GM12878 (cell line): ENCODE data around the gene UBAC2. TPM values are rescaled to one million over a fixed set of nuclear protein-coding genes. Genes with fewer than 3 reads are reported as not detected.

Experiments used
- ATF2 ChIP-seq: IDR thresholded peaks from 2 replicates; pipeline ENCODE4 v1.6.1; 2012; ENCODE audit warnings: low read length, inconsistent platforms
- BMI1 ChIP-seq: fragments of 450-650 bp; IDR thresholded peaks from 2 replicates; pipeline ENCODE4 v1.6.1; 2016; ENCODE audit warnings: mild to moderate bottlenecking, moderate library complexity, borderline replicate concordance
- CBFB ChIP-seq: IDR thresholded peaks from 2 replicates; pipeline ENCODE4 v1.6.1; 2016; ENCODE audit warnings: antibody characterized with exemption, low read depth
- CBX5 ChIP-seq: sonication (generic); IDR thresholded peaks from 2 replicates; pipeline ENCODE4 v1.6.1; 2016; ENCODE audit warnings: low read depth, moderate library complexity, mild to moderate bottlenecking, inconsistent platforms
- CHD1 ChIP-seq: IDR thresholded peaks from 2 replicates; pipeline ENCODE4 v1.6.1; 2012; ENCODE audit warnings: low read depth, low read length, improper control_type of control experiment
- EED ChIP-seq: sonication (generic); IDR thresholded peaks from 2 replicates; pipeline ENCODE4 v1.6.1; 2016; ENCODE audit warnings: antibody characterized with exemption, low read depth
- IRF3 ChIP-seq: fragments of 450-650 bp; IDR thresholded peaks from 2 replicates; pipeline ENCODE4 v1.6.1; 2014; ENCODE audit warnings: mild to moderate bottlenecking
- JUNB ChIP-seq: IDR thresholded peaks from 2 replicates; pipeline ENCODE4 v1.6.1; 2016; ENCODE audit warnings: antibody characterized with exemption, mild to moderate bottlenecking
- MEF2A ChIP-seq: IDR thresholded peaks from 2 replicates; pipeline ENCODE4 v1.6.1; 2011; ENCODE audit warnings: low read depth, mild to moderate bottlenecking, low read length, moderate library complexity; ENCODE audit not compliant: insufficient read depth
- NFIC ChIP-seq: IDR thresholded peaks from 2 replicates; pipeline ENCODE4 v1.6.1; 2012; ENCODE audit warnings: low read depth, mild to moderate bottlenecking, inconsistent platforms, low read length, moderate library complexity
- PAX5 ChIP-seq: IDR thresholded peaks from 2 replicates; pipeline ENCODE4 v1.6.1; 2011; ENCODE audit warnings: low read depth, low read length, borderline replicate concordance
- PKNOX1 ChIP-seq: fragments of 450-650 bp; IDR thresholded peaks from 2 replicates; pipeline ENCODE4 v1.6.1; 2016; ENCODE audit warnings: mild to moderate bottlenecking
- RUNX3 ChIP-seq: IDR thresholded peaks from 2 replicates; pipeline ENCODE4 v1.6.1; 2012; ENCODE audit warnings: low read length, inconsistent platforms
- SUPT20H ChIP-seq: IDR thresholded peaks from 2 replicates; pipeline ENCODE4 v1.6.1; 2011; ENCODE audit warnings: low read depth, mild to moderate bottlenecking, low read length, moderate library complexity, borderline replicate concordance; ENCODE audit not compliant: control insufficient read depth
- TAF1 ChIP-seq: IDR thresholded peaks from 2 replicates; pipeline ENCODE4 v1.6.1; 2011; ENCODE audit warnings: mild to moderate bottlenecking, low read depth, low read length, borderline replicate concordance
- TARDBP ChIP-seq: IDR thresholded peaks from 2 replicates; pipeline ENCODE4 v1.6.1; 2016; ENCODE audit warnings: borderline replicate concordance
- ZBED1 ChIP-seq: IDR thresholded peaks from 2 replicates; pipeline ENCODE4 v1.6.1; 2016; ENCODE audit warnings: borderline replicate concordance
- ZNF24 ChIP-seq: fragments of 450-650 bp; IDR thresholded peaks from 2 replicates; pipeline ENCODE4 v1.6.1; 2017; ENCODE audit warnings: antibody characterized with exemption, mild to moderate bottlenecking
- ZNF592 ChIP-seq: fragments of 450-650 bp; IDR thresholded peaks from 2 replicates; pipeline ENCODE4 v1.6.1; 2017; ENCODE audit warnings: mild to moderate bottlenecking, moderate library complexity
- polyA plus RNA-seq, 11 experiments: library from polyadenylated mRNA; depleted of rRNA in 4 of 11; unstranded in 6 of 11; stranded (reverse) in 5 of 11; fragments of >200 nt; fragmentation: Nextera tagmentation in 4 of 11; fragmentation: Illumina TruSeq in 1 of 11; extraction: Ambion mirVana in 4 of 11; extraction: Trizol in 1 of 11; gene quantifications; 1 replicate in 1 of 11; 2 replicates in 10 of 11; pipeline versions ENCODE4 v1.2.1 to v1.2.3, GENCODE V29; 2011 to 2016; ENCODE audit warnings: inconsistent platforms in 2 of 11, missing spikeins in 2 of 11, low read depth in 1 of 11
- total RNA-seq, 4 experiments: library from RNA; depleted of rRNA in 3 of 4; stranded (reverse); fragments of >200 nt in 3 of 4; fragmentation: Illumina TruSeq in 1 of 4; extraction: Trizol in 1 of 4; gene quantifications; 2 replicates each; pipeline versions ENCODE4 v1.2.1 to v1.2.3, GENCODE V29; 2013 to 2021

UBAC2 gene
- total and polyA plus RNA-seq, 10 of the 15 experiments (the other 5 are each of a cell fraction or from before 2014, with no cell fraction given), result 3.0 to 54.6 (median 17.4) TPM

- TF ChIP-seq CHD1 (0 out of 2 replicates have a peak, but pooled peaks have one; percentile 87), ZNF24 (no peak), BMI1 (peak; percentile 62; the same call in 1 of the 2 replicates), SUPT20H (no peak), CBX5 (no peak), CBFB (0 out of 2 replicates have a peak, but pooled peaks have one; percentile 45), TARDBP (no peak), PAX5 (peak; percentile 79), IRF3 (no peak), JUNB (peak; percentile 55; the same call in 1 of the 2 replicates), TAF1 (no peak), RUNX3 (peak; percentile 59), ATF2 (peak; percentile 98), NFIC (peak; percentile 73; the same call in 1 of the 2 replicates), MEF2A (peak; percentile 93), ZNF592 (no peak; the same call in 1 of the 2 replicates), ZBED1 (peak; percentile 88), PKNOX1 (peak; percentile 36; the same call in 1 of the 2 replicates), EED (peak; percentile 32; the same call in 1 of the 2 replicates)
Observed at GRCh38 chr13:99366075-99366987, 165.7 kb downstream of the UBAC2 start (continued).
